Tibial nerve (tissue), 4 donors: ENCODE measurements around the gene C8G. TPM values are rescaled to one million over a fixed set of nuclear protein-coding genes. Genes with fewer than 3 reads are reported as not detected.

Experiments
- DNase-seq, 2 donors: peaks; one replicate each; pipeline ENCODE4 v3.0.0-alpha.2; 2019; ENCODE audit warnings: low spot score in 2 of 2
- H3K27ac ChIP-seq, 4 donors: fragments of 200-600 bp; sonication (generic) in 3 of 4; one replicate each; pipeline ENCODE4 v1.5.1; 2017 to 2019; ENCODE audit warnings: mild to moderate bottlenecking in 1 of 4
- H3K27me3 ChIP-seq, 2 donors: fragments of 200-600 bp; sonication (generic) in 1 of 2; one replicate each; pipeline versions ENCODE4 v1.5.1 to v1.6.0; 2017 to 2019
- H3K36me3 ChIP-seq, 3 donors: fragments of 200-600 bp; sonication (generic); one replicate each; pipeline ENCODE4 v1.5.1; 2018 to 2019
- H3K4me1 ChIP-seq, 4 donors: fragments of 200-600 bp; sonication (generic) in 3 of 4; one replicate each; pipeline ENCODE4 v1.5.1; 2017 to 2019
- H3K4me3 ChIP-seq, 4 donors: fragments of 200-600 bp; sonication (generic) in 3 of 4; one replicate each; pipeline ENCODE4 v1.5.1; 2017 to 2019; ENCODE audit warnings: mild to moderate bottlenecking in 1 of 4, moderate library complexity in 1 of 4
- H3K9me3 ChIP-seq, 4 donors: fragments of 200-600 bp; sonication (generic) in 3 of 4; one replicate each; pipeline ENCODE4 v1.5.1; 2017 to 2019
- EP300 ChIP-seq, 2 donors: sonication (generic); formaldehyde crosslinking; IDR thresholded peaks; one replicate each; pipeline ENCODE4 v1.6.1; 2017; ENCODE audit warnings: antibody characterized with exemption in 2 of 2, mild to moderate bottlenecking in 1 of 2
- POLR2A ChIP-seq, 2 donors: fragments of 450-650 bp; IDR thresholded peaks; one replicate each; pipeline ENCODE4 v1.6.1; 2017; ENCODE audit warnings: antibody characterized with exemption in 2 of 2, mild to moderate bottlenecking in 2 of 2, moderate library complexity in 2 of 2
- WGBS, 2 donors: methylation state at CpG; one replicate each; pipeline ENCODE4 v1.1.5; 2018; 5-methylcytosine and 5-hydroxymethylcytosine counted together
- total RNA-seq, 4 donors: library from RNA; depleted of rRNA; stranded (reverse); fragments of >200 nt; gene quantifications; one replicate each; pipeline ENCODE4 v1.1.0, GENCODE V29; 2016
- TF ChIP-seq, protein P1 (sequence below), 5 experiments: fragments of 200-600 bp in 3 of 5; fragments of 450-650 bp in 2 of 5; sonication (generic) in 3 of 5; IDR thresholded peaks; one replicate each; pipeline ENCODE4 v1.5.1; 2016 to 2019; ENCODE audit warnings: antibody characterized with exemption in 5 of 5, mild to moderate bottlenecking in 3 of 5, moderate library complexity in 2 of 5

C8G gene
- total RNA-seq, 4 donors from 2014 or later = 3.3 to 5.1 TPM; not detected in 2

DNA sequence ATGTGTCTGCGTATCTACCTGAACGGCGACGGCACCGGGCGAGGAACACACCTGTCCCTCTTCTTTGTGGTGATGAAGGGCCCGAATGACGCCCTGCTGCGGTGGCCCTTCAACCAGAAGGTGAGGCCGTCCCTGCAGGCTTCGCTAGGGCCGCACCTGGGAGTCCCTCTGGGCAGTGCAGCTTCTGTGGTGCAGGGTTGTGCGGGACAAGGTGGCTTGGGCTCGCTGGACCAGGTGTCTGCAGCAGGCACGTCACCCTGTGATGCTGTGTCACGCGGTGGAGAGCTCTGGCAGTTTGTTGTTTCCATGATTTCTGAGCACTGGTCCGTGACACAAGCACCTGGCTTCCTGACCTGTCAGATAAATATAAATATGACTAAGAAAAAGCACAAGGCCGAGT lies 21.2 kb upstream of the C8G start:
- no peak for DNase-seq
- Histone ChIP-seq H3K9me3 (no peaks in the 10 kb centered on the region), H3K27ac (no peak overlapping the region), H3K4me1 (peaks cover 0 to 14% (median 2%) of the 10 kb centered on the region in 4 donors), H3K36me3 (peaks cover 0 to 58% (median 20%) of the 10 kb centered on the region in 3 donors), H3K4me3 (no peak overlapping the region), H3K27me3 (no peaks in the 10 kb centered on the region)
- no peak for TF ChIP-seq EP300 (IDR thresholded peaks at IDR 0.05)
- no peak for TF ChIP-seq POLR2A (IDR thresholded peaks at IDR 0.05)
- TF ChIP-seq, protein P1, sequence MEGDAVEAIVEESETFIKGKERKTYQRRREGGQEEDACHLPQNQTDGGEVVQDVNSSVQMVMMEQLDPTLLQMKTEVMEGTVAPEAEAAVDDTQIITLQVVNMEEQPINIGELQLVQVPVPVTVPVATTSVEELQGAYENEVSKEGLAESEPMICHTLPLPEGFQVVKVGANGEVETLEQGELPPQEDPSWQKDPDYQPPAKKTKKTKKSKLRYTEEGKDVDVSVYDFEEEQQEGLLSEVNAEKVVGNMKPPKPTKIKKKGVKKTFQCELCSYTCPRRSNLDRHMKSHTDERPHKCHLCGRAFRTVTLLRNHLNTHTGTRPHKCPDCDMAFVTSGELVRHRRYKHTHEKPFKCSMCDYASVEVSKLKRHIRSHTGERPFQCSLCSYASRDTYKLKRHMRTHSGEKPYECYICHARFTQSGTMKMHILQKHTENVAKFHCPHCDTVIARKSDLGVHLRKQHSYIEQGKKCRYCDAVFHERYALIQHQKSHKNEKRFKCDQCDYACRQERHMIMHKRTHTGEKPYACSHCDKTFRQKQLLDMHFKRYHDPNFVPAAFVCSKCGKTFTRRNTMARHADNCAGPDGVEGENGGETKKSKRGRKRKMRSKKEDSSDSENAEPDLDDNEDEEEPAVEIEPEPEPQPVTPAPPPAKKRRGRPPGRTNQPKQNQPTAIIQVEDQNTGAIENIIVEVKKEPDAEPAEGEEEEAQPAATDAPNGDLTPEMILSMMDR (IDR thresholded peaks at IDR 0.05) = no peak
- WGBS, 2 donors = 95 to 96% methylated on average over 19 of the region's 19 CpGs

DNA sequence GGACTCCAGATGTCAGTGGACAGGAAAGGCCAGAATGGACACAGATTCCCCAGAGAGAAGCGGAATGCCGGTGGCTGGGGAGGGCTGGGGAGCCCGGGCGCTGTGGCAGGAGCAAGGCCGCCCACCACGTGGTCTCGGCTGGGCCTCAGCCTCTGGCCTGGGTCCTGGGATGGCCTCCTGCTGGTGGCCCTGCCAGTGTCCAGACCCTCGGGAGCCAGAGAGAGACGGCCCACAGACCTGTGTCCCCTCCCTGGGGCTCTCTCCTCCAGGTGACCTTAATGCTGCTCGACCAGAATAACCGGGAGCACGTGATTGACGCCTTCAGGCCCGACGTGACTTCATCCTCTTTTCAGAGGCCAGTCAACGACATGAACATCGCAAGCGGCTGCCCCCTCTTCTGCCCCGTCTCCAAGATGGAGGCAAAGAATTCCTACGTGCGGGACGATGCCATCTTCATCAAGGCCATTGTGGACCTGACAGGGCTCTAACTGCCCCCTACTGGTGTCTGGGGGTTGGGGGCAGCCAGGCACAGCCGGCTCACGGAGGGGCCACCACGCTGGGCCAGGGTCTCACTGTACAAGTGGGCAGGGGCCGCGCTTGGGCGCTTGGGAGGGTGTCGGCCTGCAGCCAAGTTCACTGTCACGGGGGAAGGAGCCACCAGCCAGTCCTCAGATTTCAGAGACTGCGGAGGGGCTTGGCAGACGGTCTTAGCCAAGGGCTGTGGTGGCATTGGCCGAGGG lies 19.5 kb upstream of the C8G start:
- Histone ChIP-seq H3K4me3 (no peak overlapping the region), H3K9me3 (no peaks in the 10 kb centered on the region), H3K27ac (no peak overlapping the region), H3K4me1 (peaks cover 0 to 14% (median 2%) of the 10 kb centered on the region in 4 donors), H3K36me3 (peaks cover 0 to 44% (median 18%) of the 10 kb centered on the region in 3 donors), H3K27me3 (no peaks in the 10 kb centered on the region)
- WGBS, 2 donors = 82 to 83% methylated on average over 31 of the region's 33 CpGs
- TF ChIP-seq EP300 (IDR thresholded peaks at IDR 0.05) (no peak), POLR2A (IDR thresholded peaks at IDR 0.05) (no peak)
- TF ChIP-seq, protein P1 (IDR thresholded peaks at IDR 0.05) = no peak
- no peak for DNase-seq

DNA sequence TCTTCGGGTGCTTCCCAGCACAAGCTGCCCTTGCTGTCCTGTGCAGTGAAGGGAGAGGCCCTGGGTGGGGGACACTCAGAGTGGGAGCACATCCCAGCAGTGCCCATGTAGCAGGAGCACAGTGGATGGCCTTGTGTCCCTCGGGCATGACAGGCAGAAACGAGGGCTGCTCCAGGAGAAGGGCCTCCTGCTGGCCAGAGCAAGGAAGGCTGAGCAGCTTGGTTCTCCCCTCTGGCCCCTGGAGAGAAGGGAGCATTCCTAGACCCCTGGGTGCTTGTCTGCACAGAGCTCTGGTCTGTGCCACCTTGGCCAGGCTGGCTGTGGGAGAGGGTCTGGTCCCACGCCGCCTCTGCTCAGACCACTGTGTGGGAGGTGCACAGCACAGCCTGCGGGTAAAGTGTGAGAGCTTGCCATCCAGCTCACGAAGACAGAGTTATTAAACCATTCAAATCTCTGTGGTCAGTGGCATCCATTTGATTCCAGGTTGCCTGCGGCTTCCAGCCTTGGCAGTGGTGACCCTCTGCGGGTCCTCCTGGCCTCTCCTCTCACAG lies 18.8 kb upstream of the C8G start:
- no peak for TF ChIP-seq POLR2A (IDR thresholded peaks at IDR 0.05)
- TF ChIP-seq, protein P1 (IDR thresholded peaks at IDR 0.05) = no peak
- TF ChIP-seq EP300 (IDR thresholded peaks at IDR 0.05) = no peak
- WGBS, 2 donors = 81 to 87% methylated on average over 8 to 9 of the region's 9 CpGs
- no peak overlapping the region for H3K27ac ChIP-seq
- peaks cover 0 to 38% (median 13%) of the 10 kb centered on the region in 3 donors for H3K36me3 ChIP-seq
- no peak overlapping the region for H3K4me3 ChIP-seq
- no peaks in the 10 kb centered on the region for H3K9me3 ChIP-seq
- H3K27me3 ChIP-seq = no peaks in the 10 kb centered on the region
- no peak for DNase-seq
- H3K4me1 ChIP-seq = peaks cover 0 to 13% (median 2%) of the 10 kb centered on the region in 4 donors

DNA sequence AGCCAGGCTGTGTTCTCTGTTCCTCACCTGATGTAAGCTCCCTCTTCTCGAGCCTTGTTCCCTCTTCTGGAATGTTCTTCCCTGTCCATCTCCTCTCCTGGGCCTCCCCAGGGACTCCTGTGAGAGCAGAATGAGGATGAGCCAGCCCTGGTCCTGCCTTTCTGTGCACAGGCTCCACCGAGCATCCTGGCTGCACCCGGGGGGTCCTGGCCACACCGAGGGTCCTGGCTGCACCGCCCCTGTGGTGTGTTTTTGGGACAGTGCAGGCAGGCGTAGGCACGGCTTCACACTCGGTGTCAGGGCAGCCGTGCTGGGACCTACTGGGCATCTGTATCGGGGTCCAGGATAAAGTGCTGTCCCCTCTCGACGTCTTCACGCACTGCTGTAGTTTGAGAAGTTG lies 18.3 kb upstream of the C8G start:
- Histone ChIP-seq H3K27me3 (no peaks in the 10 kb centered on the region), H3K9me3 (no peaks in the 10 kb centered on the region), H3K4me1 (peaks cover 0 to 8% (median 2%) of the 10 kb centered on the region in 4 donors), H3K27ac (no peak overlapping the region), H3K4me3 (no peak overlapping the region), H3K36me3 (peaks cover 0 to 37% (median 13%) of the 10 kb centered on the region in 3 donors)
- DNase-seq = no peak
- WGBS, 2 donors = 94 to 97% methylated on average over 13 of the region's 13 CpGs
- no peak for TF ChIP-seq EP300 (IDR thresholded peaks at IDR 0.05)
- TF ChIP-seq, protein P1 (IDR thresholded peaks at IDR 0.05) = no peak
- no peak for TF ChIP-seq POLR2A (IDR thresholded peaks at IDR 0.05)
